ENCODE measurements around the gene GSK3A.

- TF ChIP-seq CBX5 (IDR thresholded peaks at IDR 0.05; ENCODE audit: borderline replicate concordance, low read depth) = no peak
- TF ChIP-seq, protein P1, sequence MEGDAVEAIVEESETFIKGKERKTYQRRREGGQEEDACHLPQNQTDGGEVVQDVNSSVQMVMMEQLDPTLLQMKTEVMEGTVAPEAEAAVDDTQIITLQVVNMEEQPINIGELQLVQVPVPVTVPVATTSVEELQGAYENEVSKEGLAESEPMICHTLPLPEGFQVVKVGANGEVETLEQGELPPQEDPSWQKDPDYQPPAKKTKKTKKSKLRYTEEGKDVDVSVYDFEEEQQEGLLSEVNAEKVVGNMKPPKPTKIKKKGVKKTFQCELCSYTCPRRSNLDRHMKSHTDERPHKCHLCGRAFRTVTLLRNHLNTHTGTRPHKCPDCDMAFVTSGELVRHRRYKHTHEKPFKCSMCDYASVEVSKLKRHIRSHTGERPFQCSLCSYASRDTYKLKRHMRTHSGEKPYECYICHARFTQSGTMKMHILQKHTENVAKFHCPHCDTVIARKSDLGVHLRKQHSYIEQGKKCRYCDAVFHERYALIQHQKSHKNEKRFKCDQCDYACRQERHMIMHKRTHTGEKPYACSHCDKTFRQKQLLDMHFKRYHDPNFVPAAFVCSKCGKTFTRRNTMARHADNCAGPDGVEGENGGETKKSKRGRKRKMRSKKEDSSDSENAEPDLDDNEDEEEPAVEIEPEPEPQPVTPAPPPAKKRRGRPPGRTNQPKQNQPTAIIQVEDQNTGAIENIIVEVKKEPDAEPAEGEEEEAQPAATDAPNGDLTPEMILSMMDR (IDR thresholded peaks at IDR 0.05 in 2 of 3, conservative IDR thresholded peaks at IDR 0.05 in 1 of 3; ENCODE audit: insufficient read depth in 2 of 3, low read depth in 1 of 3, low read length in 3 of 3) = peak in 1 of 3 experiments; percentile 11; a peak in 1 of 6 replicates
- no peak for TF ChIP-seq ZNF318 (IDR thresholded peaks at IDR 0.05; ENCODE audit: borderline replicate concordance in 1 of 2, low read depth in 1 of 2)
- TF ChIP-seq, protein P2, sequence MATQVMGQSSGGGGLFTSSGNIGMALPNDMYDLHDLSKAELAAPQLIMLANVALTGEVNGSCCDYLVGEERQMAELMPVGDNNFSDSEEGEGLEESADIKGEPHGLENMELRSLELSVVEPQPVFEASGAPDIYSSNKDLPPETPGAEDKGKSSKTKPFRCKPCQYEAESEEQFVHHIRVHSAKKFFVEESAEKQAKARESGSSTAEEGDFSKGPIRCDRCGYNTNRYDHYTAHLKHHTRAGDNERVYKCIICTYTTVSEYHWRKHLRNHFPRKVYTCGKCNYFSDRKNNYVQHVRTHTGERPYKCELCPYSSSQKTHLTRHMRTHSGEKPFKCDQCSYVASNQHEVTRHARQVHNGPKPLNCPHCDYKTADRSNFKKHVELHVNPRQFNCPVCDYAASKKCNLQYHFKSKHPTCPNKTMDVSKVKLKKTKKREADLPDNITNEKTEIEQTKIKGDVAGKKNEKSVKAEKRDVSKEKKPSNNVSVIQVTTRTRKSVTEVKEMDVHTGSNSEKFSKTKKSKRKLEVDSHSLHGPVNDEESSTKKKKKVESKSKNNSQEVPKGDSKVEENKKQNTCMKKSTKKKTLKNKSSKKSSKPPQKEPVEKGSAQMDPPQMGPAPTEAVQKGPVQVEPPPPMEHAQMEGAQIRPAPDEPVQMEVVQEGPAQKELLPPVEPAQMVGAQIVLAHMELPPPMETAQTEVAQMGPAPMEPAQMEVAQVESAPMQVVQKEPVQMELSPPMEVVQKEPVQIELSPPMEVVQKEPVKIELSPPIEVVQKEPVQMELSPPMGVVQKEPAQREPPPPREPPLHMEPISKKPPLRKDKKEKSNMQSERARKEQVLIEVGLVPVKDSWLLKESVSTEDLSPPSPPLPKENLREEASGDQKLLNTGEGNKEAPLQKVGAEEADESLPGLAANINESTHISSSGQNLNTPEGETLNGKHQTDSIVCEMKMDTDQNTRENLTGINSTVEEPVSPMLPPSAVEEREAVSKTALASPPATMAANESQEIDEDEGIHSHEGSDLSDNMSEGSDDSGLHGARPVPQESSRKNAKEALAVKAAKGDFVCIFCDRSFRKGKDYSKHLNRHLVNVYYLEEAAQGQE (IDR thresholded peaks at IDR 0.05; ENCODE audit: borderline replicate concordance) = no peak
- TF ChIP-seq, protein P2 (CRISPR knock-in tag; IDR thresholded peaks at IDR 0.05; ENCODE audit: low read depth) = no peak
- TF ChIP-seq SRF (CRISPR knock-in tag; IDR thresholded peaks at IDR 0.05) = no peak
- peak; percentile 76 to 89 for TF ChIP-seq MAZ (CRISPR knock-in tag; conservative IDR thresholded peaks at IDR 0.05 in 1 of 2, IDR thresholded peaks at IDR 0.05 in 1 of 2)
Measured at GRCh38 chr19:42254089-42254849, 11.9 kb upstream of the GSK3A start.
